ENCODE results near the gene CCDC34. TPM values are rescaled to one million over a fixed set of nuclear protein-coding genes. Genes with fewer than 3 reads are reported as not detected.

The CCDC34 gene
- total RNA-seq, 1 experiment from 2014 or later: 18.7 TPM

GRCh38 chr11:27312110-27312509 lies 50.9 kb downstream of the CCDC34 start (continued):
- TF ChIP-seq CEBPB (IDR thresholded peaks at IDR 0.05; ENCODE audit: low read depth) (no peak), EGR1 (IDR thresholded peaks at IDR 0.05; ENCODE audit: low read depth) (no peak), ELF1 (IDR thresholded peaks at IDR 0.05; ENCODE audit: borderline replicate concordance, low read depth) (no peak), ZFX (IDR thresholded peaks at IDR 0.05) (no peak), RAD21 (IDR thresholded peaks at IDR 0.05; ENCODE audit: low read depth) (no peak), EZH2 (IDR thresholded peaks at IDR 0.05) (no peak), POLR2AphosphoS5 (IDR thresholded peaks at IDR 0.05; ENCODE audit: low read depth, low read length) (no peak), JUND (IDR thresholded peaks at IDR 0.05) (no peak), YY1 (IDR thresholded peaks at IDR 0.05; ENCODE audit: extremely low read depth, insufficient replicate concordance, low read depth, low read length) (no peak), ZNF274 (IDR thresholded peaks at IDR 0.05; ENCODE audit: low read depth, low read length) (no peak), SP1 (IDR thresholded peaks at IDR 0.05; ENCODE audit: low read depth) (no peak), EZH2phosphoT487 (IDR thresholded peaks at IDR 0.05; ENCODE audit: borderline replicate concordance) (no peak)

- DNase-seq (ENCODE audit: low read depth, low spot score) (no peak), ATAC-seq (no peak)
- H3K9me2 ChIP-seq (ENCODE audit: insufficient read depth): 0 out of 2 replicates have a peak, but pooled peaks cover 3% of the 10 kb centered on the region
- H3K79me2 ChIP-seq (ENCODE audit: insufficient read depth, low read length): no peaks in the 10 kb centered on the region
- H3K9ac ChIP-seq (ENCODE audit: low read length): no peak overlapping the region
- CTCF ChIA-PET: no interaction called here
- no peak overlapping the region for H3K27ac ChIP-seq (ENCODE audit: low read depth, low read length)
- no peak overlapping the region for H3K4me2 ChIP-seq (ENCODE audit: low read length)
- intact Hi-C loops (cut with micrococcal nuclease): no loop called here
- H4K20me1 ChIP-seq (ENCODE audit: insufficient read depth): no peaks in the 10 kb centered on the region
- H3K4me1 ChIP-seq (ENCODE audit: control insufficient read depth in 1 of 2, insufficient read depth in 2 of 2, low read length in 2 of 2): no peaks in the 10 kb centered on the region
- H3K36me3 ChIP-seq (ENCODE audit: control insufficient read depth in 1 of 2, insufficient read depth in 2 of 2, low read length in 2 of 2): no peaks in the 10 kb centered on the region
- RAD21 ChIA-PET (ENCODE audit: low non-redundant PET in 1 of 2, low total read pairs in 2 of 2, uncharacterized antibody in 2 of 2, unreplicated experiment in 2 of 2): no interaction called here
- POLR2A ChIA-PET: no interaction called here
- H3K27me3 ChIP-seq (ENCODE audit: insufficient read depth, low read length): no peaks in the 10 kb centered on the region
- H3K4me3 ChIP-seq (replicated peaks in 1 of 2; ENCODE audit: low read depth in 1 of 2, low read length in 2 of 2): no peak overlapping the region
- H2AFZ ChIP-seq (ENCODE audit: low read depth, low read length, poor library complexity, severe bottlenecking): no peak overlapping the region
- no peak for TF ChIP-seq EZH2phosphoT487 (IDR thresholded peaks at IDR 0.05; ENCODE audit: borderline replicate concordance)
- no peak for TF ChIP-seq ATF3 (IDR thresholded peaks at IDR 0.05)
- TF ChIP-seq JUND (IDR thresholded peaks at IDR 0.05): no peak
- TF ChIP-seq SIN3A (IDR thresholded peaks at IDR 0.05; ENCODE audit: low read depth): no peak
- TF ChIP-seq ZNF274 (IDR thresholded peaks at IDR 0.05; ENCODE audit: low read depth, low read length): no peak
- TF ChIP-seq SRF (IDR thresholded peaks at IDR 0.05; ENCODE audit: low read depth): no peak
- no peak for TF ChIP-seq SP1 (IDR thresholded peaks at IDR 0.05; ENCODE audit: low read depth)
- TF ChIP-seq ZBTB33 (IDR thresholded peaks at IDR 0.05; ENCODE audit: extremely low read depth, insufficient replicate concordance, low read length): no peak
- no peak for TF ChIP-seq POLR2AphosphoS5 (IDR thresholded peaks at IDR 0.05; ENCODE audit: low read depth, low read length)
- no peak for TF ChIP-seq CBX3 (IDR thresholded peaks at IDR 0.05; ENCODE audit: low read depth)
- no peak for TF ChIP-seq REST (IDR thresholded peaks at IDR 0.05; ENCODE audit: low read depth)
- no peak for TF ChIP-seq FOSL1 (IDR thresholded peaks at IDR 0.05; ENCODE audit: low read depth)
- no peak for TF ChIP-seq EZH2 (IDR thresholded peaks at IDR 0.05)
- TF ChIP-seq TCF7L2 (IDR thresholded peaks at IDR 0.05; ENCODE audit: borderline replicate concordance, extremely low read depth, insufficient read depth, insufficient read length): no peak
- no peak for TF ChIP-seq ELF1 (IDR thresholded peaks at IDR 0.05; ENCODE audit: borderline replicate concordance, low read depth)
- TF ChIP-seq RAD21 (IDR thresholded peaks at IDR 0.05; ENCODE audit: low read depth): no peak
- no peak for TF ChIP-seq POLR2A (IDR thresholded peaks at IDR 0.05; ENCODE audit: borderline replicate concordance, extremely low read depth, insufficient read depth, insufficient read length)
- TF ChIP-seq EGR1 (IDR thresholded peaks at IDR 0.05; ENCODE audit: low read depth): no peak
- BruUV-seq (replicated peaks): no TSS peak
- no peaks in the 10 kb centered on the region for H3K9me3 ChIP-seq (ENCODE audit: control insufficient read depth in 1 of 2, insufficient read depth in 1 of 2, low read depth in 1 of 2, low read length in 2 of 2)
These were observed 52.3 kb downstream of the CCDC34 start for GRCh38 chr11:27310707-27311106.

Data from HCT116 (cell line).